NCI-H2081 treated with DMSO at 0.1 percent for 48 hours (cell line): ENCODE measurements around the gene BHLHE41.

Experiments used
- DNase-seq: peaks from one replicate; lab custom pipeline; 2025; lab: John Stamatoyannopoulos, UW

Gene BHLHE41

DNA sequence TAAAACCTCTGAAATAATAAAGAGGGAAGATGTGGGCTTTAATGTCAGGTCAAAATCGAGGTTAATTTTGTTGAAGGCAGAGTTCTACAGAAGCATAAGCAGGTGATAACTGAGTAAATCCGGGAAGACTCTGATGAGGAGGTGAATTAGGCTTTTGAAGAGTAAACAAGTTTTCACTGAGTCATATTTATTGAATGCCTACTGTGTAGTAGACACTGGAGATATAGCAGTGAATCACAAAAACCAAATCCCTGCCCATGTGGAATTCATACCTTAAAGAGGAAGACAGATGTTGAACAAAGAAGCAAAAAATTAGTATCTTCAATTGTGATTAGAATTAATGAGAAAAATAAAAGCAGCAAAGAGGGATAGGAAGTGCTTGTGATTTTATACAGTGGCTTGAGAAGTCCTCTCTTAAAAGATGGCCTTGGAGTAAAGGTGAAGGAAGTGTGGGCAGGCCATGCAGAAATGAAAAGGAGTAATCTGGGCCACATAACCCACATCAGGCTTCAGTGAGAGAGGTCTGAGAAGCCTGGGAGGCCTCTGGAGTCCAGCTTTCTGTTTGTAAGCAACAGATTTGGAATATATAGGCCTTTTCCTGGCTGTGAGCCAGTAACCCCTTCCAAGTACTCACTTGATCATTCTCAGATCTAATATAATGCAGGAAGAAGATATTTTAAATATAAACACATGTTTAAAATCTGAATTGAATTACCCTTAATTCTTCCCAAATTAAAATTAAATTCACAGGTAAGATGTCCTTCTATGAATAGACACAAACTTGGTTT, 46.7 kb downstream of the BHLHE41 start:
- no peak for DNase-seq
